ENCODE measurements around the gene DLST.

DLST gene

DNA sequence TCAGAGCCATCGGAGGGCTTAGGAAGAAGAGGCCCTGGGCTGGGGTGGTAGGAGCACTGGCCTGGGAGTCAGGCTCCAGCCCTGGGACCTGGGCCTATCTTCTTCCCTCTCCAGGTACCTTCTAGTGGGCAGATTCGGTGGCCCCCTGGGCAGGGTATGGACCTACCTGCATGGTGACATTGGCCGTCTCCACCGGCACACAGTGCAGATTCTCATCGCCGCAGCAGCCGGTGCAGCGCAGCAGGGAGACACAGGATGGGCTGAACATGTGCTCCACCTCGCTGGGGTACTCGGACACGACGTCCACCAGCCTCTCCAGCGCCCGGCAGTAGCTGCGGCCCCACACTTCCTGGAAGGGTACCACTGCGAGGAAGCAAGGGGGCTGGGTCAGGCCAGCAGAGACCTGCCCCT, 67.5 kb downstream of the DLST start:
- Histone ChIP-seq H3K36me3 (ENCODE audit: control insufficient read depth, insufficient read depth, low read length) (no peaks in the 10 kb centered on the region), H3K9me3 (ENCODE audit: control insufficient read depth, low read length) (no peaks in the 10 kb centered on the region), H3K4me3 (ENCODE audit: low read length) (no peak overlapping the region), H3K4me1 (ENCODE audit: control insufficient read depth, insufficient read depth, low read length) (peaks cover 39% of the 10 kb centered on the region), H3K9ac (ENCODE audit: low read length) (no peak overlapping the region), H3K27me3 (ENCODE audit: control insufficient read depth, insufficient read depth, low read length) (peaks cover 8% of the 10 kb centered on the region)

GRCh38 chr14:74949859-74950573, 68.3 kb downstream of the DLST start:
- Histone ChIP-seq H3K27me3 (ENCODE audit: control insufficient read depth, insufficient read depth, low read length) (peaks cover 16% of the 10 kb centered on the region), H3K9ac (ENCODE audit: low read length) (no peak overlapping the region), H3K4me3 (ENCODE audit: low read length) (no peak overlapping the region), H3K36me3 (ENCODE audit: control insufficient read depth, insufficient read depth, low read length) (no peaks in the 10 kb centered on the region), H3K9me3 (ENCODE audit: control insufficient read depth, low read length) (no peaks in the 10 kb centered on the region), H3K4me1 (ENCODE audit: control insufficient read depth, insufficient read depth, low read length) (peaks cover 41% of the 10 kb centered on the region)

DNA sequence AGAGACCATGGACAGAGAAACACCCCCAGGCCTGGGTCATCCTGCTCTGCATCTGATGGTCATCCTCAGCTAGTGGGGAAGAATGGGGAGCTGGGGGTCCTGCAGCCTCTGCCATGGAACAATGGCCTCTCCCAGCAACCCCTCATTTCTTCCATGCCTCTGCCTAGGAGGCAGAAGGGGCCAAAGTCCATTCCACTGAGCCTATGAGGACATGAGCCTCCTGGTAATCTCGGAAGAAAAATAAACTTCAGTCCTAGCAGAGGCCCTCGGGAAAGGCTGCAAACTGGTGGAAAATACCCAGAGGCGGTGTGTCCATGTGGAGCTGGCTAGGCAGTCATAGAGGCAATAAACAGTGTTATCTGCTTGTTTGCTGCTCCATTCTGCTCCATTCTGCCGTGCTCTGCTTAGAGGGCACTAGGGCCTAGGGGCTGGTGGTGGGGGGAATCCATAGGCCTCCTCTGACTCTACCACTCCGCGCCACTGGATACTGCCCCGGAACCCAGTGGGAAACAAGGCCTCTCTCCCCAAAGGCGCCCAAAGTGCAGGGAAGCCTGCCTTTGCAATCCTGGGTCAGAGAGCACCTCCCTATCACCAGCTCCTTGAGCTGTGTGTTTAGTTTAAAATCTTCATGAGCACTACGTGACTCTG, 69.2 kb downstream of the DLST start:
- Histone ChIP-seq H3K27me3 (ENCODE audit: control insufficient read depth, insufficient read depth, low read length) (peaks cover 23% of the 10 kb centered on the region), H3K9me3 (ENCODE audit: control insufficient read depth, low read length) (no peaks in the 10 kb centered on the region), H3K4me3 (ENCODE audit: low read length) (no peak overlapping the region), H3K36me3 (ENCODE audit: control insufficient read depth, insufficient read depth, low read length) (no peaks in the 10 kb centered on the region), H3K9ac (ENCODE audit: low read length) (no peak overlapping the region), H3K4me1 (ENCODE audit: control insufficient read depth, insufficient read depth, low read length) (peaks cover 37% of the 10 kb centered on the region)

DNA sequence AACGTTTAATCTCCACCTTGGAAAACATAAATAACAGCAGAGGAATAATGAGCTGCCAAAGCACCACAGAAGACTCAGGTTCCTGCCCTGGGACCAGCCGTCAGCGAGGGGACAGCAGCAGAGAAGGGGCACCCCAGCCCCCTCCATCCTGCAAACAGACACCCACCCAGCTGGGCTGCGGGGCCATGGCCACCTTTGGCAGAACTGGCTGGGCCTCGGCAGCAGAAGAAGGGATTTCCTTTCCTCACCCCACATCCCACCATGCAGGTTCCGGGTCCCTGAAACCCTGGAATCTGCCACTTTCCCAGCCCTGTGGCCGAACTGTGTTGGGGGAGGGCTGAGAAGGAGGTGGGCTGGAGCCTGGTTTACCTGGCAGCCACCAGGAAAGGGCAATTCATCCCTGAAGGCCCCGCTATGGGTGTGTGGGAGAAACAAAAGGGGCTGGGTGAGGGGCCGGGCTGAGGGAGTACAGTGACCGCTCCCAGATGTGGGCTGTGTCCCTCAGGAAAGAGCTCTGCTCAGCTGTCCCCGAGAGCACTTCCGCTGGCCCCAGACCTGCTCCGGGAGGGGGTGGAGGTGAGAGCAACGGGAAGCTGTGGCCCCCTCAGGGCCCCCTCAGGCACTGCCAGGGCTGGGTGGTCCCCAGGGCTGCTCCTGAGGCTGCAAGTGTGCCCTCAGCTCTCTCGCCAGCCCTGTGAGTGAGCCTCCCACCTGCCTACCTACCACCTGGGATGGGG, 69.9 kb downstream of the DLST start:
- H3K9me3 ChIP-seq (ENCODE audit: control insufficient read depth, low read length), result no peaks in the 10 kb centered on the region
- peaks cover 30% of the 10 kb centered on the region for H3K27me3 ChIP-seq (ENCODE audit: control insufficient read depth, insufficient read depth, low read length)
- no peak overlapping the region for H3K9ac ChIP-seq (ENCODE audit: low read length)
- H3K4me1 ChIP-seq (ENCODE audit: control insufficient read depth, insufficient read depth, low read length), result peaks cover 30% of the 10 kb centered on the region
- H3K4me3 ChIP-seq (ENCODE audit: low read length), result no peak overlapping the region
- no peaks in the 10 kb centered on the region for H3K36me3 ChIP-seq (ENCODE audit: control insufficient read depth, insufficient read depth, low read length)

GRCh38 chr14:74952180-74952665, 70.5 kb downstream of the DLST start:
- Histone ChIP-seq H3K36me3 (ENCODE audit: control insufficient read depth, insufficient read depth, low read length) (no peaks in the 10 kb centered on the region), H3K4me1 (ENCODE audit: control insufficient read depth, insufficient read depth, low read length) (peaks cover 27% of the 10 kb centered on the region), H3K4me3 (ENCODE audit: low read length) (no peak overlapping the region), H3K9me3 (ENCODE audit: control insufficient read depth, low read length) (no peaks in the 10 kb centered on the region), H3K27me3 (ENCODE audit: control insufficient read depth, insufficient read depth, low read length) (peaks cover 33% of the 10 kb centered on the region), H3K9ac (ENCODE audit: low read length) (no peak overlapping the region)

DNA sequence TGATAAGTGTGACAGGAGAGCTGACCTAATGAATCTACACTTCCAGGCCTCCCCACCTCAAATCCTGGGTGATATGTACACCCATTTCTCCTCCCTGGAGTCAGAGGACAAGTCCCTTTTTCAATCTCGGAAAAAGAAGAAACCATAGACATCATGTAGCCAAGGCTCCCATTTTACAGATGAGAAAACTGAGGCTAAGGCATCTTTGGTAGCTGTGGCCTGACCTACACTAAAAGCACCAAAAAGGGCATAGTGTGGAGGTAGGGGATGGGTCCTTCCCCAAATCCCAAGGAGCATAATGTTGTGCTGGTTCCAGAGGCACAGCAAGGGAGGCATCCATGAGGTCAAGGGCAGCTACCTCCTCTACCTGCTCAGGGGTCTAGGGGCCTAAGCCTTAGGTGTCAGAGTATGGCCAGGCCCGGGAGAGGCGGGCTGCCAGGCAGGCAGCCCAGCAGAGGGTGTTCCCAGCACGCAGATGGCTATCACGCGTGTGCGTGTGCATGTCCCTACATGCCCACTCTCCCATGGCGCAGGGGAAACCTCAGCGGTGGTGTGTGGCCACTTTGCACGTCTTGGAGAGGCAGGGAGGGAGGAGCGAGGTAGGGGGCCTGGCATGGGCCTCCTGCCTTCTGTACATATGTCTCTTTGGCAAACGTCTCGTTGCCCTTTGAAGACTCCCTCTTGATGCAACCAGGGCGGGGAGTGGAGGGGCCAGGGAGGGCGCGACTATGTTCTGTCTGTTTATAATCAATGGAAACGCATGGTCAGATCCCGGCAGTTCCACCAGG, 71.2 kb downstream of the DLST start:
- peaks cover 32% of the 10 kb centered on the region for H3K27me3 ChIP-seq (ENCODE audit: control insufficient read depth, insufficient read depth, low read length)
- H3K9me3 ChIP-seq (ENCODE audit: control insufficient read depth, low read length), result no peaks in the 10 kb centered on the region
- H3K36me3 ChIP-seq (ENCODE audit: control insufficient read depth, insufficient read depth, low read length), result no peaks in the 10 kb centered on the region
- H3K4me1 ChIP-seq (ENCODE audit: control insufficient read depth, insufficient read depth, low read length), result peaks cover 27% of the 10 kb centered on the region
- H3K4me3 ChIP-seq (ENCODE audit: low read length), result no peak overlapping the region
- no peak overlapping the region for H3K9ac ChIP-seq (ENCODE audit: low read length)
